WTC11 (cell line): Measurements from ENCODE around the gene SERPINE1. TPM values are rescaled to one million over a fixed set of nuclear protein-coding genes. Genes with fewer than 3 reads are reported as not detected.
A peak's percentile ranks its signal among the peaks of the same experiment; 100 is the strongest.

Experiments used
- ATAC-seq: fragments of 200-7000 bp; cut with Tn5 transposase; 2 replicates; pipeline ENCODE4 v1.10.0; 2021; ENCODE audit warnings: mild to moderate bottlenecking, moderate library complexity
- CTCF ChIA-PET: fragments of 300-600 bp; sonication (Branson Sonifier 250); formaldehyde crosslinking; loops from one replicate; lab custom pipeline; 2021; ENCODE audit warnings: antibody characterized with exemption; lab: Charles Lee
- POLR2A ChIA-PET: fragments of 350-600 bp; sonication (Branson Sonifier 250); formaldehyde crosslinking; loops from one replicate; lab custom pipeline; 2021; ENCODE audit warnings: antibody characterized with exemption; lab: Charles Lee
- DNase-seq: peaks from one replicate; pipeline ENCODE4 v3.0.0; 2021; ENCODE audit warnings: low spot score
- H3K27ac Mint-ChIP-seq: 2 replicates; pipeline ENCODE4 v1.8.0; 2021; ENCODE audit warnings: mixed read lengths
- H3K27me3 Mint-ChIP-seq: 2 replicates; pipeline ENCODE4 v1.8.0; 2021; ENCODE audit warnings: low read depth, mild to moderate bottlenecking, moderate library complexity, mixed read lengths
- H3K36me3 Mint-ChIP-seq: 2 replicates; pipeline ENCODE4 v1.8.0; 2021; ENCODE audit warnings: mixed read lengths
- H3K4me1 Mint-ChIP-seq: 2 replicates; pipeline ENCODE4 v1.8.0; 2022; ENCODE audit warnings: mixed read lengths
- H3K4me3 Mint-ChIP-seq: 2 replicates; pipeline ENCODE4 v1.8.0; 2021; ENCODE audit warnings: mild to moderate bottlenecking, moderate library complexity, mixed read lengths
- H3K9me3 Mint-ChIP-seq: 2 replicates; pipeline ENCODE4 v1.8.0; 2021; ENCODE audit warnings: mixed read lengths
- FOXJ3 ChIP-seq: sonication (generic); formaldehyde crosslinking; IDR thresholded peaks from 2 replicates; pipeline ENCODE4 v1.9.0; 2021; ENCODE audit warnings: missing genetic modification reagents, mild to moderate bottlenecking, borderline replicate concordance
- FOXK1 ChIP-seq: sonication (generic); formaldehyde crosslinking; IDR thresholded peaks from 2 replicates; pipeline ENCODE4 v1.8.0; 2022; ENCODE audit warnings: mild to moderate bottlenecking, moderate library complexity, missing genetic modification reagents
- GRHL2 ChIP-seq: fragments of 250-450 bp; sonication (Bioruptor Pico); IDR thresholded peaks from 2 replicates; pipeline ENCODE4 v1.8.0; 2022; ENCODE audit warnings: mild to moderate bottlenecking, moderate library complexity; ENCODE audit not compliant: insufficient replicate concordance, severe bottlenecking
- GTF2I ChIP-seq: fragments of 250-450 bp; sonication (Bioruptor Pico); conservative IDR thresholded peaks from 2 replicates; pipeline ENCODE4 v1.4.0; 2021; ENCODE audit warnings: mild to moderate bottlenecking
- KAT7 ChIP-seq: sonication (generic); formaldehyde crosslinking; IDR thresholded peaks from 2 replicates; pipeline ENCODE4 v1.8.1; 2023; ENCODE audit warnings: missing genetic modification reagents, mild to moderate bottlenecking, borderline replicate concordance
- MYBL2 ChIP-seq: sonication (generic); formaldehyde crosslinking; IDR thresholded peaks from 2 replicates; pipeline ENCODE4 v1.8.1; 2023; ENCODE audit warnings: mild to moderate bottlenecking, moderate library complexity, missing genetic modification reagents
- NFYB ChIP-seq: sonication (generic); formaldehyde crosslinking; conservative IDR thresholded peaks from 2 replicates; pipeline ENCODE4 v1.8.0; 2022; ENCODE audit warnings: low read depth, missing genetic modification reagents
- SP1 ChIP-seq: sonication (generic); formaldehyde crosslinking; conservative IDR thresholded peaks from 2 replicates; pipeline ENCODE4 v1.8.1; 2022; ENCODE audit warnings: missing genetic modification reagents
- TCF7 ChIP-seq: sonication (generic); formaldehyde crosslinking; IDR thresholded peaks from 2 replicates; pipeline ENCODE4 v1.8.0; 2022; ENCODE audit warnings: mild to moderate bottlenecking, low read depth, missing genetic modification reagents, moderate library complexity
- TEAD1 ChIP-seq: sonication (generic); formaldehyde crosslinking; IDR thresholded peaks from 2 replicates; pipeline ENCODE4 v1.8.0; 2022; ENCODE audit warnings: mild to moderate bottlenecking, missing genetic modification reagents
- TP53 ChIP-seq: sonication (generic); formaldehyde crosslinking; IDR thresholded peaks from 2 replicates; pipeline ENCODE4 v1.8.1; 2023; ENCODE audit warnings: mild to moderate bottlenecking, missing genetic modification reagents
- ZNF138 ChIP-seq: sonication (generic); formaldehyde crosslinking; conservative IDR thresholded peaks from 2 replicates; pipeline ENCODE4 v1.8.1; 2022; ENCODE audit warnings: mild to moderate bottlenecking, moderate library complexity, missing genetic modification reagents
- ZNF232 ChIP-seq: sonication (generic); formaldehyde crosslinking; IDR thresholded peaks from 2 replicates; pipeline ENCODE4 v1.8.0; 2022; ENCODE audit warnings: mild to moderate bottlenecking, missing genetic modification reagents
- ZNF281 ChIP-seq: sonication (generic); formaldehyde crosslinking; IDR thresholded peaks from 2 replicates; pipeline ENCODE4 v1.8.0; 2023; ENCODE audit warnings: mild to moderate bottlenecking, missing genetic modification reagents
- ZNF425 ChIP-seq: fragments of 250-450 bp; sonication (Bioruptor Pico); conservative IDR thresholded peaks from 2 replicates; pipeline ENCODE4 v1.9.0; 2021; ENCODE audit warnings: mild to moderate bottlenecking
- ZNF671 ChIP-seq: fragments of 250-450 bp; sonication (Bioruptor Pico); IDR thresholded peaks from 2 replicates; pipeline ENCODE4 v1.8.0; 2021; ENCODE audit warnings: mild to moderate bottlenecking
- total RNA-seq: library from RNA; stranded (reverse); gene quantifications from 3 replicates; pipeline ENCODE4 v1.2.3, GENCODE V29; 2021
- TF ChIP-seq, protein P1 (sequence below): sonication (generic); formaldehyde crosslinking; IDR thresholded peaks from 2 replicates; pipeline ENCODE4 v1.8.0; 2023; ENCODE audit warnings: missing genetic modification reagents, mild to moderate bottlenecking, borderline replicate concordance
- TF ChIP-seq, protein P2 (sequence below): fragments of 250-450 bp; sonication (Bioruptor Pico); IDR thresholded peaks from 2 replicates; pipeline ENCODE4 v1.8.0; 2021; ENCODE audit warnings: mild to moderate bottlenecking

Gene SERPINE1
- total RNA-seq, 1 experiment from 2014 or later = 2.6 TPM

- CTCF ChIA-PET = interaction anchor here (0.9 to 3.1 kb wide), 5 partner anchors 13 to 103 kb away, joined by 3 to 31 read pairs (median 4); partner anchors contain the start of gene VGF
- peak; percentile 30 for DNase-seq
Observed at GRCh38 chr7:101179713-101180112, 52.8 kb downstream of the SERPINE1 start.

More at GRCh38 chr7:101179713-101180112, 52.8 kb downstream of the SERPINE1 start:
- H3K9me3 Mint-ChIP-seq = no peaks in the 10 kb centered on the region
- no peak for TF ChIP-seq FOXJ3 (CRISPR knock-in tag)
- TF ChIP-seq NFYB (CRISPR knock-in tag) = no peak
- TF ChIP-seq SP1 (CRISPR knock-in tag) = no peak; the same call in 1 of the 2 replicates
- no peak for TF ChIP-seq GTF2I
- TF ChIP-seq TEAD1 = no peak
- no peak for TF ChIP-seq ZNF671 (CRISPR knock-in tag)
- TF ChIP-seq TP53 = no peak
- no peak for TF ChIP-seq ZNF232 (CRISPR knock-in tag)
- TF ChIP-seq, protein P1, sequence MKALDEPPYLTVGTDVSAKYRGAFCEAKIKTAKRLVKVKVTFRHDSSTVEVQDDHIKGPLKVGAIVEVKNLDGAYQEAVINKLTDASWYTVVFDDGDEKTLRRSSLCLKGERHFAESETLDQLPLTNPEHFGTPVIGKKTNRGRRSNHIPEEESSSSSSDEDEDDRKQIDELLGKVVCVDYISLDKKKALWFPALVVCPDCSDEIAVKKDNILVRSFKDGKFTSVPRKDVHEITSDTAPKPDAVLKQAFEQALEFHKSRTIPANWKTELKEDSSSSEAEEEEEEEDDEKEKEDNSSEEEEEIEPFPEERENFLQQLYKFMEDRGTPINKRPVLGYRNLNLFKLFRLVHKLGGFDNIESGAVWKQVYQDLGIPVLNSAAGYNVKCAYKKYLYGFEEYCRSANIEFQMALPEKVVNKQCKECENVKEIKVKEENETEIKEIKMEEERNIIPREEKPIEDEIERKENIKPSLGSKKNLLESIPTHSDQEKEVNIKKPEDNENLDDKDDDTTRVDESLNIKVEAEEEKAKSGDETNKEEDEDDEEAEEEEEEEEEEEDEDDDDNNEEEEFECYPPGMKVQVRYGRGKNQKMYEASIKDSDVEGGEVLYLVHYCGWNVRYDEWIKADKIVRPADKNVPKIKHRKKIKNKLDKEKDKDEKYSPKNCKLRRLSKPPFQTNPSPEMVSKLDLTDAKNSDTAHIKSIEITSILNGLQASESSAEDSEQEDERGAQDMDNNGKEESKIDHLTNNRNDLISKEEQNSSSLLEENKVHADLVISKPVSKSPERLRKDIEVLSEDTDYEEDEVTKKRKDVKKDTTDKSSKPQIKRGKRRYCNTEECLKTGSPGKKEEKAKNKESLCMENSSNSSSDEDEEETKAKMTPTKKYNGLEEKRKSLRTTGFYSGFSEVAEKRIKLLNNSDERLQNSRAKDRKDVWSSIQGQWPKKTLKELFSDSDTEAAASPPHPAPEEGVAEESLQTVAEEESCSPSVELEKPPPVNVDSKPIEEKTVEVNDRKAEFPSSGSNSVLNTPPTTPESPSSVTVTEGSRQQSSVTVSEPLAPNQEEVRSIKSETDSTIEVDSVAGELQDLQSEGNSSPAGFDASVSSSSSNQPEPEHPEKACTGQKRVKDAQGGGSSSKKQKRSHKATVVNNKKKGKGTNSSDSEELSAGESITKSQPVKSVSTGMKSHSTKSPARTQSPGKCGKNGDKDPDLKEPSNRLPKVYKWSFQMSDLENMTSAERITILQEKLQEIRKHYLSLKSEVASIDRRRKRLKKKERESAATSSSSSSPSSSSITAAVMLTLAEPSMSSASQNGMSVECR = no peak
- no peak for TF ChIP-seq KAT7 (CRISPR knock-in tag)
- no peak for TF ChIP-seq ZNF281 (CRISPR knock-in tag)
- no peak for TF ChIP-seq GRHL2 (CRISPR knock-in tag)
- TF ChIP-seq ZNF425 = no peak
- no peak for TF ChIP-seq TCF7
- no peak for TF ChIP-seq MYBL2 (CRISPR knock-in tag)
- TF ChIP-seq, protein P2, sequence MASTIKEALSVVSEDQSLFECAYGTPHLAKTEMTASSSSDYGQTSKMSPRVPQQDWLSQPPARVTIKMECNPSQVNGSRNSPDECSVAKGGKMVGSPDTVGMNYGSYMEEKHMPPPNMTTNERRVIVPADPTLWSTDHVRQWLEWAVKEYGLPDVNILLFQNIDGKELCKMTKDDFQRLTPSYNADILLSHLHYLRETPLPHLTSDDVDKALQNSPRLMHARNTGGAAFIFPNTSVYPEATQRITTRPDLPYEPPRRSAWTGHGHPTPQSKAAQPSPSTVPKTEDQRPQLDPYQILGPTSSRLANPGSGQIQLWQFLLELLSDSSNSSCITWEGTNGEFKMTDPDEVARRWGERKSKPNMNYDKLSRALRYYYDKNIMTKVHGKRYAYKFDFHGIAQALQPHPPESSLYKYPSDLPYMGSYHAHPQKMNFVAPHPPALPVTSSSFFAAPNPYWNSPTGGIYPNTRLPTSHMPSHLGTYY (CRISPR knock-in tag) = no peak
- no peak for TF ChIP-seq FOXK1
- TF ChIP-seq ZNF138 (CRISPR knock-in tag) = no peak
- TF ChIP-seq, all 79 proteins: peak for 0
- Mint-ChIP-seq H3K27me3 (peaks cover 80% of the 10 kb centered on the region), H3K36me3 (no peaks in the 10 kb centered on the region), H3K27ac (no peak overlapping the region), H3K4me3 (peak overlapping the region; percentile 73), H3K4me1 (peaks cover 15% of the 10 kb centered on the region)
- no peak; the same call in 1 of the 2 replicates for ATAC-seq
- POLR2A ChIA-PET = no interaction called here
